ENCODE measurements around the gene SH3GLB2.

- TF ChIP-seq YY1 (IDR thresholded peaks at IDR 0.05; ENCODE audit: low read depth) (no peak), REST (IDR thresholded peaks at IDR 0.05; ENCODE audit: low read depth) (no peak), TEAD4 (IDR thresholded peaks at IDR 0.05) (no peak), TAF1 (IDR thresholded peaks at IDR 0.05; ENCODE audit: low read depth) (no peak), TCF12 (IDR thresholded peaks at IDR 0.05; ENCODE audit: low read depth) (no peak)
These were observed 40.0 kb upstream of the SH3GLB2 start for GRCh38 chr9:129068110-129068509.
